SK-N-SH (cell line): Measurements from ENCODE around the gene INTS11. TPM values are rescaled to one million over a fixed set of nuclear protein-coding genes. Genes with fewer than 3 reads are reported as not detected.

Experiments
- CTCF ChIA-PET: fragments of 300-600, 350-600 bp; formaldehyde crosslinking; extraction: SDS; loops from one replicate; lab custom pipeline; 2021; lab: Yijun Ruan, JAX
- POLR2A ChIA-PET: fragments of 350-600 bp; sonication (Branson Sonifier 250); formaldehyde crosslinking; extraction: SDS; loops from one replicate; lab custom pipeline; 2020; ENCODE audit warnings: antibody characterized with exemption, inconsistent platforms; lab: Yijun Ruan, JAX
- DNase-seq: peaks from one replicate; pipeline ENCODE4 v3.0.0; 2012
- H2AFZ ChIP-seq: fragments of 200-600 bp; sonication (generic); 2 replicates; pipeline ENCODE4 v1.8.1; 2016; ENCODE audit warnings: antibody characterized with exemption, mild to moderate bottlenecking, low read depth
- H3F3A ChIP-seq: fragments of 200-600 bp; sonication (generic); replicated peaks from 2 replicates; pipeline ENCODE3; 2016; ENCODE audit warnings: antibody characterized with exemption, mild to moderate bottlenecking; ENCODE audit not compliant: insufficient read depth
- H3K27ac ChIP-seq, 2 experiments: fragments of 200-500 bp in 1 of 2; fragments of 200-600 bp in 1 of 2; sonication (Bioruptor generic) in 1 of 2; sonication (generic), shearing (Covaris generic) in 1 of 2; 2 replicates each; pipeline versions ENCODE4 v1.5.1 to v1.6.1; 2014 to 2016; ENCODE audit warnings: low read depth in 2 of 2, inconsistent platforms in 1 of 2, low read length in 1 of 2, mild to moderate bottlenecking in 1 of 2, mixed read lengths in 1 of 2
- H3K27me3 ChIP-seq: fragments of 200-600 bp; sonication (generic), shearing (Covaris generic); 2 replicates; pipeline ENCODE4 v1.6.1; 2016; ENCODE audit warnings: mixed run types; ENCODE audit not compliant: insufficient read depth
- H3K36me3 ChIP-seq, 2 experiments: fragments of 200-500 bp in 1 of 2; fragments of 200-600 bp in 1 of 2; sonication (Bioruptor generic) in 1 of 2; sonication (generic) in 1 of 2; replicated peaks in 1 of 2; 2 replicates each; pipeline versions ENCODE3 to v1.5.1; 2014 to 2016; ENCODE audit warnings: low read length in 1 of 2, mild to moderate bottlenecking in 1 of 2; ENCODE audit not compliant: insufficient read depth in 2 of 2, control insufficient read depth in 1 of 2
- H3K4me1 ChIP-seq, 2 experiments: fragments of 200-500 bp in 1 of 2; fragments of 200-600 bp in 1 of 2; sonication (Bioruptor generic) in 1 of 2; sonication (generic), shearing (Covaris generic) in 1 of 2; 2 replicates each; pipeline versions ENCODE4 v1.5.1 to v1.6.1; 2014 to 2016; ENCODE audit warnings: low read depth in 1 of 2, low read length in 1 of 2, mixed run types in 1 of 2; ENCODE audit not compliant: insufficient read depth in 2 of 2, control insufficient read depth in 1 of 2
- H3K4me2 ChIP-seq: fragments of 200-600 bp; sonication (generic), shearing (Covaris generic); 2 replicates; pipeline ENCODE4 v1.6.1; 2017; ENCODE audit warnings: mixed run types
- H3K4me3 ChIP-seq, 2 experiments: fragments of 200-500 bp in 1 of 2; fragments of 200-600 bp in 1 of 2; sonication (Bioruptor generic) in 1 of 2; sonication (generic), shearing (Covaris generic) in 1 of 2; 2 replicates each; pipeline versions ENCODE4 v1.5.1 to v1.8.1; 2014 to 2016; ENCODE audit warnings: low read depth in 2 of 2, inconsistent platforms in 1 of 2, low read length in 1 of 2, mild to moderate bottlenecking in 1 of 2, mixed read lengths in 1 of 2, moderate library complexity in 1 of 2
- H3K79me2 ChIP-seq: fragments of 200-600 bp; sonication (generic); 2 replicates; pipeline ENCODE4 v1.8.1; 2017; ENCODE audit warnings: mild to moderate bottlenecking; ENCODE audit not compliant: insufficient read depth
- H3K9ac ChIP-seq: fragments of 200-600 bp; sonication (generic); 2 replicates; pipeline ENCODE4 v1.6.1; 2017; ENCODE audit warnings: mixed run types
- H3K9me2 ChIP-seq: fragments of 200-600 bp; sonication (generic); 2 replicates; pipeline ENCODE4 v1.6.1; 2017; ENCODE audit warnings: mixed run types
- H3K9me3 ChIP-seq: fragments of 200-600 bp; sonication (generic); 2 replicates; pipeline ENCODE4 v1.6.1; 2017; ENCODE audit warnings: mixed run types, mild to moderate bottlenecking, moderate library complexity
- H4K20me1 ChIP-seq: fragments of 200-600 bp; sonication (generic); 2 replicates; pipeline ENCODE4 v1.6.1; 2017; ENCODE audit warnings: mild to moderate bottlenecking, mixed run types; ENCODE audit not compliant: insufficient read depth
- CHD2 ChIP-seq: fragments of 150-350 bp; IDR thresholded peaks from 2 replicates; pipeline ENCODE4 v1.6.1; 2018; ENCODE audit warnings: low read length; ENCODE audit not compliant: partially characterized antibody
- ELF1 ChIP-seq: IDR thresholded peaks from 2 replicates; pipeline ENCODE4 v1.4.0; 2012
- EZH2phosphoT487 ChIP-seq: fragments of 200-600 bp; sonication (generic); IDR thresholded peaks from 2 replicates; pipeline ENCODE4 v1.6.1; 2017; ENCODE audit warnings: low read depth, mixed run types, mild to moderate bottlenecking, antibody characterized with exemption, moderate library complexity, borderline replicate concordance
- FOSL2 ChIP-seq: IDR thresholded peaks from 2 replicates; pipeline ENCODE4 v1.4.0; 2012; ENCODE audit warnings: low read depth, mild to moderate bottlenecking, moderate library complexity, borderline replicate concordance
- FOXJ3 ChIP-seq: sonication (generic); formaldehyde crosslinking; IDR thresholded peaks from 2 replicates; pipeline ENCODE4 v1.5.1; 2020; ENCODE audit warnings: mild to moderate bottlenecking, missing genetic modification reagents
- POLR2AphosphoS5 ChIP-seq: IDR thresholded peaks from 2 replicates; pipeline ENCODE4 v1.6.1; 2012; ENCODE audit warnings: low read depth, low read length
- RAD21 ChIP-seq: IDR thresholded peaks from 2 replicates; pipeline ENCODE4 v1.6.1; 2012; ENCODE audit warnings: mild to moderate bottlenecking, low read length
- RCOR1 ChIP-seq: fragments of 150-350 bp; IDR thresholded peaks from 2 replicates; pipeline ENCODE4 v1.6.1; 2017; ENCODE audit warnings: antibody characterized with exemption, low read length
- RXRA ChIP-seq: IDR thresholded peaks from 2 replicates; pipeline ENCODE4 v1.4.0; 2012; ENCODE audit warnings: low read depth, mild to moderate bottlenecking, borderline replicate concordance
- SMC3 ChIP-seq: IDR thresholded peaks from 2 replicates; pipeline ENCODE4 v1.6.1; 2012; ENCODE audit warnings: low read depth, low read length, improper control_type of control experiment
- TAF1 ChIP-seq: IDR thresholded peaks from 2 replicates; pipeline ENCODE4 v1.6.1; 2012; ENCODE audit warnings: low read depth, mild to moderate bottlenecking, low read length, moderate library complexity, borderline replicate concordance
- TCF12 ChIP-seq: IDR thresholded peaks from 2 replicates; pipeline ENCODE4 v1.4.0; 2012
- TEAD4 ChIP-seq: IDR thresholded peaks from 2 replicates; pipeline ENCODE4 v1.4.0; 2012; ENCODE audit warnings: mild to moderate bottlenecking, borderline replicate concordance; ENCODE audit not compliant: insufficient read depth
- USF1 ChIP-seq: IDR thresholded peaks from 2 replicates; pipeline ENCODE4 v1.4.0; 2012; ENCODE audit warnings: low read depth, borderline replicate concordance
- YY1 ChIP-seq: IDR thresholded peaks from 2 replicates; pipeline ENCODE4 v1.4.0; 2012; ENCODE audit warnings: low read depth, mild to moderate bottlenecking
- ZBTB33 ChIP-seq: IDR thresholded peaks from 2 replicates; pipeline ENCODE4 v1.4.0; 2012; ENCODE audit warnings: low read depth, borderline replicate concordance
- WGBS: methylation state at CpG from one replicate; pipeline ENCODE4 v1.1.6; 2017; ENCODE audit warnings: low lambda C conversion rate; 5-methylcytosine and 5-hydroxymethylcytosine counted together
- polyA plus RNA-seq, 3 experiments: library from polyadenylated mRNA; depleted of rRNA; stranded (reverse); fragments of >200 nt; gene quantifications; 2 replicates each; pipeline ENCODE4 v1.2.3, GENCODE V29; 2012
- TF ChIP-seq, protein P1 (sequence below): IDR thresholded peaks from 2 replicates; pipeline ENCODE4; 2012
- TF ChIP-seq, protein P2 (sequence below): IDR thresholded peaks from 2 replicates; pipeline ENCODE4 v1.4.0; 2012; ENCODE audit warnings: low read depth
- TF ChIP-seq, protein P3 (sequence below): fragments of 200-600 bp; sonication (generic); IDR thresholded peaks from 2 replicates; pipeline ENCODE4 v1.6.1; 2017; ENCODE audit warnings: antibody characterized with exemption, mild to moderate bottlenecking, moderate library complexity

INTS11 gene
- polyA plus RNA-seq, 1 of the 3 experiments (the other 2 are of a cell fraction) = 137 TPM

DNA sequence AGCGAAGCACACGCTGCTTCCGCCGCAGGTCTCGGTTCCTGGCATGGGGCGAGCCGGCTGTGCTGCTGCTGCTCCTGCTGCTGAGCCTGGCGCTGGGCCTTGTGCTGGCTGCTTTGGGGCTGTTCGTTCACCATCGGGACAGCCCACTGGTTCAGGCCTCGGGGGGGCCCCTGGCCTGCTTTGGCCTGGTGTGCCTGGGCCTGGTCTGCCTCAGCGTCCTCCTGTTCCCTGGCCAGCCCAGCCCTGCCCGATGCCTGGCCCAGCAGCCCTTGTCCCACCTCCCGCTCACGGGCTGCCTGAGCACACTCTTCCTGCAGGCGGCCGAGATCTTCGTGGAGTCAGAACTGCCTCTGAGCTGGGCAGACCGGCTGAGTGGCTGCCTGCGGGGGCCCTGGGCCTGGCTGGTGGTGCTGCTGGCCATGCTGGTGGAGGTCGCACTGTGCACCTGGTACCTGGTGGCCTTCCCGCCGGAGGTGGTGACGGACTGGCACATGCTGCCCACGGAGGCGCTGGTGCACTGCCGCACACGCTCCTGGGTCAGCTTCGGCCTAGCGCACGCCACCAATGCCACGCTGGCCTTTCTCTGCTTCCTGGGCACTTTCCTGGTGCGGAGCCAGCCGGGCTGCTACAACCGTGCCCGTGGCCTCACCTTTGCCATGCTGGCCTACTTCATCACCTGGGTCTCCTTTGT is 9.2 kb upstream of the INTS11 start:
- 88% methylated on average over 14 of the region's 36 CpGs for WGBS
- TF ChIP-seq ZBTB33 (no peak), TEAD4 (no peak), TCF12 (no peak), EZH2phosphoT487 (no peak), YY1 (no peak), USF1 (no peak)
- TF ChIP-seq, protein P1, sequence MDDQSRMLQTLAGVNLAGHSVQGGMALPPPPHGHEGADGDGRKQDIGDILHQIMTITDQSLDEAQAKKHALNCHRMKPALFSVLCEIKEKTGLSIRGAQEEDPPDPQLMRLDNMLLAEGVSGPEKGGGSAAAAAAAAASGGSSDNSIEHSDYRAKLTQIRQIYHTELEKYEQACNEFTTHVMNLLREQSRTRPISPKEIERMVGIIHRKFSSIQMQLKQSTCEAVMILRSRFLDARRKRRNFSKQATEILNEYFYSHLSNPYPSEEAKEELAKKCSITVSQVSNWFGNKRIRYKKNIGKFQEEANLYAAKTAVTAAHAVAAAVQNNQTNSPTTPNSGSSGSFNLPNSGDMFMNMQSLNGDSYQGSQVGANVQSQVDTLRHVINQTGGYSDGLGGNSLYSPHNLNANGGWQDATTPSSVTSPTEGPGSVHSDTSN = 0 out of 2 replicates have a peak, but pooled peaks have one; percentile 3
- H3K9me2 ChIP-seq = no peaks in the 10 kb centered on the region
- no peaks in the 10 kb centered on the region for H4K20me1 ChIP-seq
- H3K4me3 ChIP-seq = no peak overlapping the region
- no peak overlapping the region for H2AFZ ChIP-seq
- H3K9me3 ChIP-seq = no peaks in the 10 kb centered on the region
- H3K4me2 ChIP-seq = no peak overlapping the region
- no peak overlapping the region for H3K9ac ChIP-seq
- DNase-seq = no peak
- H3K27ac ChIP-seq = no peak overlapping the region
- H3K4me1 ChIP-seq = peaks cover 0 to 15% of the 10 kb centered on the region in 2 experiments; a peak in 1 of 4 replicates
- ChIA-PET CTCF (interaction anchor here (1.5 to 3.6 kb wide), 2 partner anchors 10 to 29 kb away, joined by 3 to 16 read pairs; no protein-coding TSS in a partner anchor), POLR2A (no interaction called here)
- H3K79me2 ChIP-seq = no peaks in the 10 kb centered on the region
- H3F3A ChIP-seq = peaks cover 5% of the 10 kb centered on the region
- H3K36me3 ChIP-seq = peaks cover 0 to 14% of the 10 kb centered on the region in 2 experiments
- no peaks in the 10 kb centered on the region for H3K27me3 ChIP-seq

- CTCF ChIA-PET = interaction anchor here (0.8 to 1.5 kb wide), 2 partner anchors 12 to 15 kb away, joined by 5 read pairs; no protein-coding TSS in a partner anchor
- WGBS = 74% methylated on average over 18 of the region's 48 CpGs
- peaks cover 0 to 15% of the 10 kb centered on the region in 2 experiments; a peak in 1 of 4 replicates for H3K4me1 ChIP-seq
- H3K36me3 ChIP-seq = peaks cover 0 to 13% of the 10 kb centered on the region in 2 experiments
- no peaks in the 10 kb centered on the region for H3K27me3 ChIP-seq
- no peaks in the 10 kb centered on the region for H3K9me3 ChIP-seq
- H3K27ac ChIP-seq = no peak overlapping the region
- H3K9ac ChIP-seq = no peak overlapping the region
- POLR2A ChIA-PET = no interaction called here
- no peaks in the 10 kb centered on the region for H3K79me2 ChIP-seq
- no peak overlapping the region for H3K4me3 ChIP-seq
- H2AFZ ChIP-seq = no peak overlapping the region
- H3F3A ChIP-seq = peaks cover 5% of the 10 kb centered on the region
- DNase-seq = no peak
- H3K9me2 ChIP-seq = no peaks in the 10 kb centered on the region
- no peak overlapping the region for H3K4me2 ChIP-seq
- H4K20me1 ChIP-seq = no peaks in the 10 kb centered on the region
- TF ChIP-seq SMC3 (no peak), FOXJ3 (CRISPR knock-in tag) (no peak), RXRA (no peak), EZH2phosphoT487 (no peak), TEAD4 (no peak), CHD2 (no peak), POLR2AphosphoS5 (no peak), ELF1 (no peak), YY1 (no peak), RCOR1 (no peak), FOSL2 (no peak), TAF1 (no peak), RAD21 (no peak)
- TF ChIP-seq, protein P2, sequence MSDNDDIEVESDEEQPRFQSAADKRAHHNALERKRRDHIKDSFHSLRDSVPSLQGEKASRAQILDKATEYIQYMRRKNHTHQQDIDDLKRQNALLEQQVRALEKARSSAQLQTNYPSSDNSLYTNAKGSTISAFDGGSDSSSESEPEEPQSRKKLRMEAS = no peak
- TF ChIP-seq, protein P3, sequence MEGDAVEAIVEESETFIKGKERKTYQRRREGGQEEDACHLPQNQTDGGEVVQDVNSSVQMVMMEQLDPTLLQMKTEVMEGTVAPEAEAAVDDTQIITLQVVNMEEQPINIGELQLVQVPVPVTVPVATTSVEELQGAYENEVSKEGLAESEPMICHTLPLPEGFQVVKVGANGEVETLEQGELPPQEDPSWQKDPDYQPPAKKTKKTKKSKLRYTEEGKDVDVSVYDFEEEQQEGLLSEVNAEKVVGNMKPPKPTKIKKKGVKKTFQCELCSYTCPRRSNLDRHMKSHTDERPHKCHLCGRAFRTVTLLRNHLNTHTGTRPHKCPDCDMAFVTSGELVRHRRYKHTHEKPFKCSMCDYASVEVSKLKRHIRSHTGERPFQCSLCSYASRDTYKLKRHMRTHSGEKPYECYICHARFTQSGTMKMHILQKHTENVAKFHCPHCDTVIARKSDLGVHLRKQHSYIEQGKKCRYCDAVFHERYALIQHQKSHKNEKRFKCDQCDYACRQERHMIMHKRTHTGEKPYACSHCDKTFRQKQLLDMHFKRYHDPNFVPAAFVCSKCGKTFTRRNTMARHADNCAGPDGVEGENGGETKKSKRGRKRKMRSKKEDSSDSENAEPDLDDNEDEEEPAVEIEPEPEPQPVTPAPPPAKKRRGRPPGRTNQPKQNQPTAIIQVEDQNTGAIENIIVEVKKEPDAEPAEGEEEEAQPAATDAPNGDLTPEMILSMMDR = no peak
Measured at GRCh38 chr1:1332774-1333480, 8.5 kb upstream of the INTS11 start.
